AG04449 (cell line): ENCODE data around the gene GOLT1A.

ENCODE experiments used
- CTCF ChIA-PET: fragments of 350-600 bp; formaldehyde crosslinking; extraction: SDS; loops from one replicate; lab custom pipeline; 2021; ENCODE audit warnings: antibody characterized with exemption; lab: Yijun Ruan, JAX
- POLR2A ChIA-PET: fragments of 400-600, 350-600 bp; formaldehyde crosslinking; extraction: SDS; loops from one replicate; lab custom pipeline; 2020; ENCODE audit warnings: antibody characterized with exemption, inconsistent platforms; lab: Yijun Ruan, JAX
- DNase-seq: peaks from one replicate; pipeline ENCODE4 v3.0.0-alpha.2; 2010; ENCODE audit warnings: low read depth, low spot score
- H3K4me3 ChIP-seq: 2 replicates; pipeline ENCODE4 v1.5.1; 2011; ENCODE audit warnings: low read depth, mild to moderate bottlenecking, control low read depth, low read length
- CTCF ChIP-seq: IDR thresholded peaks from one replicate; pipeline ENCODE4 v1.5.1; 2011; ENCODE audit warnings: mild to moderate bottlenecking, moderate library complexity, low read length, control low read depth, inconsistent platforms; ENCODE audit not compliant: insufficient read depth; ENCODE audit errors: missing control alignments

GOLT1A gene

GRCh38 chr1:204198348-204199340 lies 15.1 kb downstream of the GOLT1A start:
- ChIA-PET POLR2A (interaction anchor here (1.3 kb wide), 1 partner anchor 8 kb away, joined by 3 read pairs; no protein-coding TSS in a partner anchor), CTCF (interaction anchor here (0.6 to 12.7 kb wide), 16 partner anchors 8 to 340 kb away, joined by 3 to 548 read pairs (median 4); partner anchors contain the start of genes GOLT1A and REN)
- DNase-seq: peak; percentile 53
- no peak overlapping the region for H3K4me3 ChIP-seq
- TF ChIP-seq CTCF: peak; percentile 17

GRCh38 chr1:204197068-204197467 lies 16.7 kb downstream of the GOLT1A start:
- no peak overlapping the region for H3K4me3 ChIP-seq
- DNase-seq: no peak
- ChIA-PET CTCF (interaction anchor here (1.7 to 12.7 kb wide), 5 partner anchors 10 to 167 kb away, joined by 5 to 548 read pairs (median 8); partner anchors contain the start of genes GOLT1A and REN), POLR2A (no interaction called here)
- TF ChIP-seq CTCF: no peak

GRCh38 chr1:204196068-204196795 lies 17.6 kb downstream of the GOLT1A start, which contains the start of gene KISS1:
Gene KISS1, minus strand, starts transcription at chr1:204196491. Its CDS starts 3,615 bp downstream, at chr1:204192876.
- CTCF ChIA-PET: interaction anchor here (0.5 to 12.7 kb wide), 7 partner anchors 10 to 202 kb away, joined by 3 to 548 read pairs (median 8); partner anchors contain the start of genes GOLT1A and REN
- TF ChIP-seq CTCF: no peak
- no peak for DNase-seq
- POLR2A ChIA-PET: interaction anchor here (0.8 kb wide), 1 partner anchor 100 kb away, joined by 3 read pairs; no protein-coding TSS in a partner anchor
- no peak within 1 kb of the TSS for H3K4me3 ChIP-seq

GRCh38 chr1:204194771-204195170 lies 19.0 kb downstream of the GOLT1A start:
- CTCF ChIA-PET: interaction anchor here (5.1 to 10.2 kb wide), 2 partner anchors 11 to 31 kb away, joined by 36 to 112 read pairs; no protein-coding TSS in a partner anchor
- POLR2A ChIA-PET: no interaction called here
- no peak for TF ChIP-seq CTCF
- no peak overlapping the region for H3K4me3 ChIP-seq
- DNase-seq: no peak

- CTCF ChIA-PET: interaction anchor here (5.1 to 10.2 kb wide), 2 partner anchors 12 to 31 kb away, joined by 36 to 112 read pairs; no protein-coding TSS in a partner anchor
- TF ChIP-seq CTCF: no peak
These were observed 19.7 kb downstream of the GOLT1A start for GRCh38 chr1:204194080-204194479.

More at GRCh38 chr1:204194080-204194479, 19.7 kb downstream of the GOLT1A start:
- no peak for DNase-seq
- POLR2A ChIA-PET: interaction anchor here (0.6 kb wide), 1 partner anchor 309 kb away, joined by 3 read pairs; no protein-coding TSS in a partner anchor
- no peak overlapping the region for H3K4me3 ChIP-seq
